Suppressor macrophage (primary cell): ENCODE results near the gene SLC6A8.
"Not testable (repeated sequence)": the region's sequence is repeated elsewhere in the genome, so short reads cannot be mapped to it uniquely, and the experiment has no call there.

Source experiments
- DNase-seq, 4 experiments: peaks; one replicate each; pipeline ENCODE4 v3.0.0-alpha.2; 2020 to 2022

Gene SLC6A8

GRCh38 chrX:153672531-153673427, 14.9 kb upstream of the SLC6A8 start:
- no peak for DNase-seq

GRCh38 chrX:153673428-153674218, 14.1 kb upstream of the SLC6A8 start, which contains the start of gene PNCK:
Gene PNCK, minus strand, starts transcription at chrX:153673813. Its CDS starts 737 bp downstream, at chrX:153673076.
- no peak for DNase-seq

- no peak for DNase-seq
Measured at GRCh38 chrX:153674219-153674851, 13.4 kb upstream of the SLC6A8 start.

GRCh38 chrX:153681175-153681574, 6.6 kb upstream of the SLC6A8 start:
- peak in 3 of 4 experiments; percentile 17 to 40 (median 37) for DNase-seq

GRCh38 chrX:153683486-153683885, 4.2 kb upstream of the SLC6A8 start:
- DNase-seq, result not testable (repeated sequence)

GRCh38 chrX:153684467-153685155, 3.1 kb upstream of the SLC6A8 start:
- no peak for DNase-seq

- DNase-seq, result no peak
Measured at GRCh38 chrX:153685156-153685536, 2.6 kb upstream of the SLC6A8 start.

GRCh38 chrX:153685751-153686696, 1.7 kb upstream of the SLC6A8 start:
- peak; percentile 5 to 56 (median 40) for DNase-seq

GRCh38 chrX:153686711-153687110, 1.0 kb upstream of the SLC6A8 start:
- DNase-seq, result no peak

- peak in 2 of 4 experiments; percentile 27 to 36 for DNase-seq
Measured at GRCh38 chrX:153688071-153688470, 345 bp downstream of the SLC6A8 start.

GRCh38 chrX:153688506-153688905, 780 bp downstream of the SLC6A8 start:
- no peak for DNase-seq

GRCh38 chrX:153688911-153689590, 1.3 kb downstream of the SLC6A8 start:
- no peak for DNase-seq

- no peak for DNase-seq
Measured at GRCh38 chrX:153689654-153690465, 2.1 kb downstream of the SLC6A8 start.

GRCh38 chrX:153690466-153690865, 2.7 kb downstream of the SLC6A8 start:
- DNase-seq, result no peak

- not testable (repeated sequence) for DNase-seq
Measured at GRCh38 chrX:153691032-153691827, 3.5 kb downstream of the SLC6A8 start.

- no peak for DNase-seq
Measured at GRCh38 chrX:153692003-153692402, 4.3 kb downstream of the SLC6A8 start.

GRCh38 chrX:153692611-153693156, 5.0 kb downstream of the SLC6A8 start:
- DNase-seq, result no peak
